NOMO-1 treated with DMSO at 0.1 percent for 48 hours (cell line): ENCODE measurements around the gene NOL9.

Experiments used
- DNase-seq: peaks from one replicate; lab custom pipeline; 2025; ENCODE audit not compliant: unreplicated experiment; lab: John Stamatoyannopoulos, UW

NOL9 gene

GRCh38 chr1:6590046-6590445, 35.7 kb upstream of the NOL9 start:
- no peak for DNase-seq

GRCh38 chr1:6588893-6589520, 34.7 kb upstream of the NOL9 start:
- DNase-seq: no peak

GRCh38 chr1:6588128-6588892, 34.0 kb upstream of the NOL9 start:
- no peak for DNase-seq

- no peak for DNase-seq
Observed at GRCh38 chr1:6587261-6588005, 33.1 kb upstream of the NOL9 start.

GRCh38 chr1:6586404-6586816, 32.1 kb upstream of the NOL9 start:
- no peak for DNase-seq

- no peak for DNase-seq
Observed at GRCh38 chr1:6585841-6586240, 31.5 kb upstream of the NOL9 start.

- no peak for DNase-seq
Observed at GRCh38 chr1:6585081-6585722, 30.9 kb upstream of the NOL9 start.

GRCh38 chr1:6584126-6585080, 30.1 kb upstream of the NOL9 start:
- no peak for DNase-seq

GRCh38 chr1:6582370-6582769, 28.1 kb upstream of the NOL9 start:
- no peak for DNase-seq

- peak; percentile 61 for DNase-seq
Observed at GRCh38 chr1:6581561-6582305, 27.4 kb upstream of the NOL9 start.

GRCh38 chr1:6580593-6581409, 26.5 kb upstream of the NOL9 start:
- peak; percentile 25 for DNase-seq

GRCh38 chr1:6580119-6580592, 25.8 kb upstream of the NOL9 start:
- peak; percentile 52 for DNase-seq

GRCh38 chr1:6579374-6580118, 25.2 kb upstream of the NOL9 start, which contains the start of gene ZBTB48:
Gene ZBTB48, plus strand, starts transcription at chr1:6579994. Its CDS starts 616 bp downstream, at chr1:6580610.
- DNase-seq: peak; percentile 97

GRCh38 chr1:6578624-6579373, 24.5 kb upstream of the NOL9 start:
- DNase-seq: no peak

GRCh38 chr1:6577831-6578525, 23.7 kb upstream of the NOL9 start:
- DNase-seq: no peak

GRCh38 chr1:6574818-6575217, 20.5 kb upstream of the NOL9 start:
- DNase-seq: no peak
